GM21529 (cell line): ENCODE measurements around the gene RAB33A.
A peak's percentile ranks its signal among the peaks of the same experiment; 100 is the strongest.

ENCODE experiments used
- ATAC-seq: cut with Tn5 transposase; IDR thresholded peaks from one replicate; pipeline ENCODE4 v1.9.1; 2021; ENCODE audit not compliant: unreplicated experiment

The RAB33A gene

GRCh38 chrX:130172127-130172845 lies 524 bp downstream of the RAB33A start:
- no peak for ATAC-seq

GRCh38 chrX:130173190-130173895 lies 1.6 kb downstream of the RAB33A start:
- ATAC-seq: peak; percentile 42

- ATAC-seq: no peak
Observed at GRCh38 chrX:130174045-130174704, 2.4 kb downstream of the RAB33A start.

GRCh38 chrX:130174937-130175336 lies 3.2 kb downstream of the RAB33A start:
- ATAC-seq: no peak

- peak; percentile 76 for ATAC-seq
Observed at GRCh38 chrX:130176354-130176776, 4.6 kb downstream of the RAB33A start.

DNA sequence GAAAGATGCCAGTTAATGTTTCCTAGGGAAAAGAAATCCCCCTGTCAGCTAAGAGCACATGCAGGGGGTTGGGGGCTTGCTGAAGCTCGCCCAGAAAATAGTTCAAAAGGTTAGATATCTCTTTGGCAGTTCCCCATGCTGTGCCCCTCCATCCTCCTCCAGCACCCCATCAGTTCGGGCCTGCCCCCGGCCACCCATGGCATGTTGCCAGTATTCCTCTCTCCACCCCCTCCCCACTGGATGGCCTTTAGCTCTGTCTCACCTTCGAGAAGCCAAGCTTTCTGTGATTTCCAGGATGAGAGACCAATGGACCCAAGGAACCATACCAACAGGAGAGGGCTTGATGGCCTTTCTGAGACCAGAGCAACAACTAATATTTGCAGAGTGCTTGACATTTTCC lies 5.2 kb downstream of the RAB33A start:
- no peak for ATAC-seq

DNA sequence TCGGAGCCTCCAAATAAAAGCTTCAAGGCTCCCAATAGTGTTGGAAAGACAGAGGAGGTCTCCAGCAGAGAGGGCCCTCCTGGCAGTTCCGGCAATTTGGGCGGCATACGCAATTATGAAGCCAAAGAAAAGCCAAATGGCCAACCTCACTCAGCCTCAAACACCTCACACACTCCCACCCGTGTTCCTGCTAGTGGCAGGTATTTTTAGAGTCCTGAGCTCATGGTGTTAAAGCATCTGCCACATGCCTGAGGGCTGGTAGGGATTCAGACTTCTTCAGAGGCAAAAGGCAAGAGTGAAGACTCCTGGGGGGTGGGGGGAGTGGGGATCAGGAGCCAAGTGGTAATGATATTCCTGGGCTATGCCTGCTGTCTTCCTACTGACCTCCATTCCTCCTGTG lies 7.4 kb downstream of the RAB33A start:
- ATAC-seq: no peak

DNA sequence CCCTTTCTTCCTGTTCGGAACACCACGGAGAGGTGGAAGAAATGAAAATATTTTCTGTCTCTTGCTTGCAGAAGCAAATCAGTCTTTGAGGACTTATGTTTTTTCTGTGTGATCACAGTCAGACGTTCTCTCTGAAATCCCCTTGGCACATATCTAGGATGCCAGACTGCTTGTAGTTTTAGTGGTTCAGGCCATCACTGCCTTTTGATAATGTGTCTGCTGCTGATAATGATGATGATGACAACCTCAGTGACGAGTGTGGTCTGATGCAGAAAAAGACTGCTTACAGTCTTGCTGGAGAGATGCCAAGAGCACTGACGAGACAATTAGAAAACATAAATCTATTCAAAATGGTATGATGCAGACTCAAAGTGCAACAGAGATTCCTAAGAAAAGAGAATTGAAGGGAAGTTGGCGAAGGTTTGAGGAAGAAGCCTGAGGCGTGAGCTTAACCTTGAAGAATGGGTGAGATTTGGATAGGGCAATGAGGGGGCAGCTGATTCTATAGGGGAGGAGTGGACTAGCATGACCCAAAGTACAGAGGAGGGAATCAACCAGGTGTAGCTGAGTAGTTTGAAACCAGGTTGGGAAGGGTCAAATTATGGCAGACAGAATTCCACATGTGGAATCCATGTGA lies 7.9 kb downstream of the RAB33A start:
- no peak for ATAC-seq

GRCh38 chrX:130184168-130184567 lies 12.4 kb downstream of the RAB33A start:
- ATAC-seq: no peak

- ATAC-seq: no peak
Observed at GRCh38 chrX:130184857-130185256, 13.1 kb downstream of the RAB33A start.

DNA sequence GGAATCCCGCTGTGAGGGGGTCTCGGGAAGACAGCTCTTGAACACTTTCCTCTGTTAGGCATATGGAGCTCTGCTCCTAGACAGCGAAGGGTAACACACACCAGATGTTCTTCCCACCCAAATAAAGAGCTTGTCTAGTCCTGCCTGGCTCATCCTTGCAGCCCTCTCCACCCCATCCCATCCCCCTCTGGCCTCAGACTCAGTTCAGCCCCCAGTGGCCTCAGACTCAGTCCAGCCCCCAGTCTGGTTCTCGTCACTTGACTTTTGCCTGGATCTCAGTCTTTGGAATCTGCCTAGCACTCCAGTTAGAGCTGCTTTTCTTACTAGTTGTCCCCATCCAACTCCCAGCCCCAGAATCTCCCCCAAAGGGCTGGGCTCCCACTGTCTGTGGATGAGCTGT lies 14.9 kb downstream of the RAB33A start:
- no peak for ATAC-seq

DNA sequence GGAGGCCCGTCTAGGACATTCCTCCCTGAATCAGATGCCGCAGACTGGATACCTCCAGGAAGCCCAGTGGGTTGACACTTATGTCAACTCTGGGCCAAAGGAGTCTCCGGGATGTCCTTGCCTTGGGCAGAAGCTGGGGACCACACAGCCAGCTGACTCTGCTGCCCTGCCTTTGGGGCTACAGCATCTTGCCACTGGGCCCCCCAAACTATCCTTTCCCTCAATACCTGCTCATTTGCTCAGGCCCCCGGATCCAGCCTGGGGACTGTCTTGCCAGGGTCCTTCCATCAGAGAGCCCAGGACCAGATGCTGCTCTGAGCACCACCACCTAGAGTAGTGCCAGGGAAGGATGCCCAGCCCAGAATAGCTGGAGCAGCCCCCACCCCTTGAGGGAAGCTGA lies 19.0 kb downstream of the RAB33A start:
- no peak for ATAC-seq

DNA sequence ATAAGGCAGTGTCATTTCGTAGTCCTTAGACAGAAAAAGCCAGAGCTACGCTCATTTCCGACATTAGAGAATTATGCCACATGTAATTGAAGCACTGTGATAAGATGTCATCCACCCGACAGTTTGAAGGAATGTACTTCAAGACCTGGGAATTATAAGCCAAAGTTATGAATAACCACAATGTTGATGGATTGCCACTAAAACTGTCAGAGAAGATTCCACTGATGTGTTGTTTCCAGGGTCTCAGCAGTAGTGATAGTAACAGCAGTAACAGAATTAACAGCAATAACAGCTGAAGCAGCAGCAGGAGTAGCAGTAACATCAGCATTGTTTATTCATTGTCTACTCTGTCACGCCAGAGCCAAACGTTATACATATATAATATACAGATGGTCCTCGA lies 24.7 kb downstream of the RAB33A start:
- ATAC-seq: no peak

DNA sequence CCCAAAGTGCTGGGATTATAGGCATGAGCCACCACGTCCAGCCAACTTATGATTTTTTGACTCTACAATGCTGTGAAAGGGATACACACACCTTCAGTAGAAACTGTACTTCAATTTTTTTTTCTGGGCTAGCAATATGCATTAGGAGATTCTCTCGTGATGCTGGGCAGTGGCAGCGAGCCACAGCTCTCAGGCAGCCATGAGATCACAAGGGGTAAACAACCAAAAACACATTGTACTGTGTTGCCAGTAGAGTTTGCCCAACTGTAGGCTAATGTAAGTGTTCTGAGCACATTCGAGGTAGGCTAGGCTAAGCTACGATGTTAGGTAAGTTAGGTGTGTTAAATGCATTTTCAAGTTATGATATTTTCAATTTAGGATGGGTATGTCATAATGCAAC lies 25.7 kb downstream of the RAB33A start:
- no peak for ATAC-seq

GRCh38 chrX:130204647-130205046 lies 32.9 kb downstream of the RAB33A start:
- no peak for ATAC-seq

DNA sequence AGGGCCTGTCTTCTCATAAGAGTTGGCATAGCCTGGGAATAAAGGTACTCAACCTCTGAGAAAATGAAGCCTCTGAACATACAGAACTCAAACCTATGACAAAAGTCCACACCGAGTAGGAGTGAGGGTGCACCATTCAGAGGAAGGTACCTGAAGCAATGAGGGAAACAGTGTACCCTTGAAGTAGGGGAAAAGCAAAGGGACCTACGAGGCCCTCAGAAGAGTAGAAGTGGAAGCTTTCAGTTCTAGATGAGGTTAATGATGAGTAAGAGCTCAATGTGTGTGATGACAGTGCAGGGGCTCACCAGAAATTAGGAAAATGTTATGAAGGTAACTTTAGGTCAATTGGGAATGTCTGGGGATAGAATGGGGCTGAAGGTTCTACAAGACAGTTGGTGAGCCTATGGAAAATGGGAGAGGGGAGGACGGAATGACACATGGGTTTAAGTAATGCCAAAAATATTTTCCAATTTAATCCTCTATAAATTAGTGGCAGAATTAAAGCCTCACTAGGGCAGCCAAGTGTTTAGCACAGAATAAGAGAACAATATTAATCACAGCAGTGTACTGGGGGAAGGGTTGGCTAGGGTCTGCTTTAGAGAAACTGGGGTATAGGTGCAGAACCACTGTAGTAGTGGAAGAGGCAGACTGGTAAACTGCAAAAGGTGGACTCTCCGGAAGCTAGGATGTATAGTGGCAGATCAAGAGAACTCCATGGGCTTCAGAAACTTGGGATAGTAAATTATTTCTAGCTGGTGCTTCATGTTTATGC lies 39.8 kb downstream of the RAB33A start:
- no peak for ATAC-seq

DNA sequence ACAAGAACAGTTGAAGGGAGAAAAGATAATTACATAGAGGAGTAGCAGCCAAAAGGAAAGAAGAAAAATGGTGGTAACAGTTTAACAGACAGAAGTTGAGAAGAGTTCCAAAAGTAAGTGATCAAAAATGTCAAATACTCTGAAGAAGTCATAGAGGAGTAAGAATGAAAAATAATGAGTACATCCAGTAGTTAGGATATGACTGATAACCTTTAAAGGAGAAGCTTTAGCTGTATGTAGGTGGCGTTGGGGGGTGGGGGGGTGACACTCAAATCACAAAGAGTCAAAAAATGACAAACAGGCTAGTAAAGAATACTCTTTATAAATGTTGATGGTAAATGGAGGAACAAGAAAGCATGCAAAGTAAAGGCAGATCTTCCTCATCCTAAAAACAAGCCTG lies 40.6 kb downstream of the RAB33A start:
- no peak for ATAC-seq

GRCh38 chrX:130213376-130213775 lies 41.6 kb downstream of the RAB33A start:
- no peak for ATAC-seq

GRCh38 chrX:130216320-130216719 lies 44.6 kb downstream of the RAB33A start:
- ATAC-seq: peak; percentile 68

DNA sequence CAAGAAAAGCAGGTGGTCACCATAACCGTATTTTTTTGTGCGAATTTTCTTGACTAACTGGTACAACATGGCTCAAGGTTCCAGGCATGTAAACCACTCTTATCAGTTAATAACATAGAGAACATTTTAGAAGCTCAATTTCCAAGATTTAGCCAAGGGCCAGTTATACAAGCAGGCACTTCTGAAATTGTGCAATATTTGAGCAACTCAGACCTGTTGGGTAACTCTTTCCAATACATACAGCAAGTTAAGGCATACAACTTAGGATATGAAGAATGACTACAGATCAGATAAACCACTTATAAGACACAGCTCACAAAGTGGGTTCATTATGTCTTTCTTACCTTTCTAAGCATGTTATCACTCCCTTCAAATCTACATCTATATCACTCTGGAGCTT lies 53.0 kb downstream of the RAB33A start:
- ATAC-seq: no peak

- no peak for ATAC-seq
Observed at GRCh38 chrX:130228871-130229270, 57.1 kb downstream of the RAB33A start.
